GM19023 (cell line): ENCODE data around the gene CASKIN2.
"Not testable (repeated sequence)": the region's sequence is repeated elsewhere in the genome, so short reads cannot be mapped to it uniquely, and the experiment has no call there.

Experiments
- ATAC-seq: cut with Tn5 transposase; IDR thresholded peaks from one replicate; pipeline ENCODE4 v1.9.1; 2021; ENCODE audit warnings: mild to moderate bottlenecking, moderate library complexity; ENCODE audit not compliant: unreplicated experiment

Gene CASKIN2

GRCh38 chr17:75475851-75476250 lies 39.5 kb downstream of the CASKIN2 start:
- ATAC-seq, result no peak

GRCh38 chr17:75475144-75475835 lies 40.0 kb downstream of the CASKIN2 start:
- no peak for ATAC-seq

GRCh38 chr17:75474736-75475135 lies 40.6 kb downstream of the CASKIN2 start:
- ATAC-seq, result no peak

GRCh38 chr17:75473246-75473645 lies 42.1 kb downstream of the CASKIN2 start:
- ATAC-seq, result no peak

- no peak for ATAC-seq
These were observed 43.2 kb downstream of the CASKIN2 start for GRCh38 chr17:75472119-75472518.

- no peak for ATAC-seq
These were observed 44.1 kb downstream of the CASKIN2 start for GRCh38 chr17:75471207-75471606.

- ATAC-seq, result no peak
These were observed 46.5 kb downstream of the CASKIN2 start for GRCh38 chr17:75468779-75469373.

- no peak for ATAC-seq
These were observed 47.0 kb downstream of the CASKIN2 start for GRCh38 chr17:75468291-75468754.

- no peak for ATAC-seq
These were observed 50.3 kb downstream of the CASKIN2 start for GRCh38 chr17:75465039-75465438.

GRCh38 chr17:75463603-75464002 lies 51.7 kb downstream of the CASKIN2 start:
- ATAC-seq, result no peak

GRCh38 chr17:75460295-75460694 lies 55.0 kb downstream of the CASKIN2 start:
- no peak for ATAC-seq

- ATAC-seq, result no peak
These were observed 55.6 kb downstream of the CASKIN2 start for GRCh38 chr17:75459590-75460267.

GRCh38 chr17:75459246-75459589 lies 56.1 kb downstream of the CASKIN2 start:
- ATAC-seq, result no peak

- no peak for ATAC-seq
These were observed 58.2 kb downstream of the CASKIN2 start for GRCh38 chr17:75457047-75457654.

GRCh38 chr17:75456417-75457046 lies 58.8 kb downstream of the CASKIN2 start, which contains the start of gene TMEM94:
TMEM94 (plus strand) TSS chr17:75456635; CDS start chr17:75471906, 15,271 bp downstream.
- ATAC-seq, result peak; percentile 96

GRCh38 chr17:75456039-75456416 lies 59.3 kb downstream of the CASKIN2 start:
- ATAC-seq, result no peak

- not testable (repeated sequence) for ATAC-seq
These were observed 60.7 kb downstream of the CASKIN2 start for GRCh38 chr17:75454672-75455071.

GRCh38 chr17:75454193-75454592 lies 61.1 kb downstream of the CASKIN2 start:
- no peak for ATAC-seq

- no peak for ATAC-seq
These were observed 65.1 kb downstream of the CASKIN2 start for GRCh38 chr17:75450270-75450669.
